Stimulated activated CD4-positive, alpha-beta T cell treated with anti-CD3 and anti-CD28 coated beads, Interleukin-15, amount 100 ng/mL, for 1 hour (primary cell): ENCODE results near the gene INMT.

Experiments used
- DNase-seq, 2 donors: peaks; one replicate each; pipeline ENCODE4 v3.0.0-alpha.2; 2020; ENCODE audit warnings: low read depth in 1 of 2, low spot score in 1 of 2

The INMT gene

GRCh38 chr7:30780941-30781340 is 29.0 kb downstream of the INMT start:
- no peak for DNase-seq

GRCh38 chr7:30782690-30783089 is 30.8 kb downstream of the INMT start:
- no peak for DNase-seq

DNA sequence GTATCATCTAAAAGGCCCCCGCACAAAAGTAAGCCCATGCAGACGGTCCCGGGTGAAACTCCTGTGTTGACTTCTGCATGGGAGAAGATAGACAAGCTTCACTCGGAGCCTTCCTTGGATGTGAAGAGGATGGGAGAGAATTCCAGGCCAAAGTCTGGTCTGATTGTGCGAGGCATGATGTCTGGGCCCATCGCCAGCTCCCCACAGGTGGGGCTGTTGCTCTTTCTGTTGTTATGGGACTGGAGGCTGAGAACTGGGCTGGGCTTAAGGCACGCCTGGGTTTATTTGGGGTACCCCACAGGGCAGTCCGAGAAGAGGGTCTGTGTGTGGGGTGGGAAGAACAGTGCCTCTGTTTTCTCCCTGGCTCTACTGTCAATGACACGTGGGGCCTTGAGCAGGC is 33.9 kb downstream of the INMT start:
- no peak for DNase-seq

- DNase-seq = no peak
Observed at GRCh38 chr7:30787486-30787885, 35.6 kb downstream of the INMT start.

GRCh38 chr7:30788640-30789333 is 36.9 kb downstream of the INMT start:
- DNase-seq = no peak

GRCh38 chr7:30789334-30789711 is 37.4 kb downstream of the INMT start:
- DNase-seq = no peak

DNA sequence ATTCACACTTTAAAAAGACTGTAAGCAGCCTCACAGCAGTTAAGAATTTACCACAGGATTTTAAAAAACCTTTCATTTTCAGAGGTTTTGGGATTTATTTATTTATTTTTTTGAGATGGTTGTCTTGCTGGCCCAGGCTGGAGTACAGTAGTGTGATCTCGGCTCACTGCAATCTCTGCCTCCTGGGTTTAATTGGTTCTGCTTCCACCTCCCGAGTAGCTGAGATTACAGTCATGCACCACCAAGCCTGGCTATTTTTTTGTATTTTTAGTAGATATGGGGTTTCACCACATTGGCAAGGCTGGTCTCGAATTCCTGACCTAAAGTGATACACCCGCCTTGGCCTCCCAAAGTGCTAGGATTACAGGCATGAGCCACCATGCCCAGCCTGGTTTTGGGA is 38.4 kb downstream of the INMT start:
- DNase-seq = no peak

GRCh38 chr7:30791114-30791513 is 39.2 kb downstream of the INMT start:
- no peak for DNase-seq

DNA sequence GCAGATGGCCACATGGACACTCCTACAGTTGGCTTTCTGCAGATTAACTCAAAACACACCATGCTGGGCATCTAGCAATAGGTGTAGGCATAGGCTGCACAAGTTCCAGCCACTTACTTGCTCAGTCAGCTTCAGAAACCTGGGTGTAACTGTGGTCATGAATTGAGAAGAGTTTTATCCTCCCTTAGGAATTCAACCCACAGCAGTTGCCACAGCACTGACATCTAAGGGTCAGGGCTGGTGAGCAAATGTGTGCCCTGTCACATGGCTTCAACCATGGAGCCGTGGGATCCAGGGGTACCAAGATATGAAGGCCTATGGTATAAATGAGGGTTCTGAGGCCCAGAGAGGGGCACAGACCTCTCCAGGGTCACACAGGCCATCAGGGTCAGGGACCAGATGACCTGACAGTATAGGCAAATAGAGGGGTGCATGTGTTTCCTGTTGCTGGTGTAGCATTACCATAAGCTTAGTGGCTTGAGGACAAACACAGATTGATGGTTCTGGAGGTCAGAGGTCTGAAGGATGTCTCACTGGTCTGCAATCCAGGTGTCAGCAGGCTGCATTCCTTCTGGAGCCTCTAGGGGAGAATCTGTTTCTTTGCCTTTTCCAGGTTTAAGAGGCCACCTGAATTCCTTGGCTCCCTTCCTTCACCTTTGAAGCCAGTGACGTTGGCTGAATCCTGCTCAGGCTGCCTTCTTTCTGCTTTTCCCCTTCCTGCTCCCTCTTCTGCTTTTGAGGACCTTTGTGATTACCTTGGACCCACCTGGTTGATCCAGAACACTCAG is 43.4 kb downstream of the INMT start:
- DNase-seq = no peak

DNA sequence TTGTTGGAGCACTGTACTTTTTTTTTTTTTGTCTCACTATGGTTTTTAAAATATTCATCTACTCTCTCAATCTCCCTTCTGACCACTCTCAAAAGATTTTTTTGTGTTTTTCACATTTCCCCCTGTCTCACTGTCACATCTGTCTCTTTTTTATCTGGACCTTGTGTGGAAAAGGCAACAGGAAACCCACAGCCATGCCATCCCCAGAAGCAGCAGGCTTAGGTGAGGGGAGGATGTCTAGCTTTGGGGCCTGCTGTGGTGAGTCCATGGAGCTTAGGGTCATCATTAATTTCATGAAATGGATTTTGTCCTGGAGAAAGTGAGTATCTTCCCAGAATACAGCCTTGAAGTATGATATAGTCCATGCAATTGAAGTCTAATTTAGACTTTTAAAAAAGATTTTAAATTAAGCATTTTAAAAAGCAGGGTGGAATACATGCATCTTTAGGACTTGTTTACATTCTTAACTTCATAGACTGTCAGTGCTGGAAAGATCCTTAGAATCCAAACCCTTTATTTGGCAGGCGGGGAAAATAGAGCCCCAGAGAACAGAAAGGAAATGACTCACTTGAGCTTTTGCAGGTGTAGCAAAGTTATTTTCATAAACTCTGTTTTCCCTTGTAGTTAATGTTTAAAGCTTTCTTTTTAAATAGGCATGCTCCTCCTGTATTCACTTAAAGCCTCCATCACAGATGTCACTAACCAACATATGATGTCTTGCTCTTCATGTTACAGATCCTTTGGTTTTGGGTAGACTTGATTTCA is 44.4 kb downstream of the INMT start:
- DNase-seq = no peak

DNA sequence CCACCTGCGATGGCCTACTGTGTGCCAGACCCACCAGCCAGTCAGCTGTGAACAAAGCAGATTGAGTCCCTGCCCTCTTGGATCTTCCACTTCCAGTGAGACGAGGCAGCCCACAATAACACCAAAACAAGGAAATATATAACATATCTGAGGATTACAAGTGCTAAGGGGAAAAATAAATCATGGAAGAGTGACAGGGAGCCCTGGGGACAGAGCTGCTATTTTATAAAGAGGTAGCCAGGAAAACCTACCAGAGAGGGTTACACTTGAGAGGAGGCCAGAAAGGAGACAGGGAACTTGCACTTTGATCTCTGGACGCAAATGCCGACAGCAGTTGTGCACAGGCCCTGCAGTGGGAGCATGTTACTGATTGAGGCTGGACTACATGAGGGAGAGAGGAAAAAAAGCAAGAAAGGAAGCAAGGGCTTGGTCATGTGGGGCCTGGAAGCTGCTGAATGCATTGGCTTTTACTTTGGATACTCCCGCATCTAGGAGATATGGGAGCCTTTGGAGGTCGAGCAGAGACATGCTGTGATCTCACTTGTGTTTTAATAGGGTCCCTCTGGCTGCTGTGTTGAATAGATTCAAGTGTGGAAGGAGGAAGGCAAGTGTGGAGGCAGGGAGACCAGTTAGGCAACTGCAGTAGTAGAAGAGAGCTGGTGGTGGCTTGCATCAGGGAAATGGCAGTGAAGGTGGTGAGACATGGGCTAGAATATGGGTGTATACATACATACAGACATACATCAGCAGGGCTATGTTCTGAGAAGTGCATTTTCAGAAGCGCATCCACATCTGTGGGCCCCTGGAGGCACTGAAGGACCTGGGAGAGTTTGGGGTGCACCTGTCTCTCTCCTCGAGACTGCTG is 45.5 kb downstream of the INMT start:
- DNase-seq = no peak

DNA sequence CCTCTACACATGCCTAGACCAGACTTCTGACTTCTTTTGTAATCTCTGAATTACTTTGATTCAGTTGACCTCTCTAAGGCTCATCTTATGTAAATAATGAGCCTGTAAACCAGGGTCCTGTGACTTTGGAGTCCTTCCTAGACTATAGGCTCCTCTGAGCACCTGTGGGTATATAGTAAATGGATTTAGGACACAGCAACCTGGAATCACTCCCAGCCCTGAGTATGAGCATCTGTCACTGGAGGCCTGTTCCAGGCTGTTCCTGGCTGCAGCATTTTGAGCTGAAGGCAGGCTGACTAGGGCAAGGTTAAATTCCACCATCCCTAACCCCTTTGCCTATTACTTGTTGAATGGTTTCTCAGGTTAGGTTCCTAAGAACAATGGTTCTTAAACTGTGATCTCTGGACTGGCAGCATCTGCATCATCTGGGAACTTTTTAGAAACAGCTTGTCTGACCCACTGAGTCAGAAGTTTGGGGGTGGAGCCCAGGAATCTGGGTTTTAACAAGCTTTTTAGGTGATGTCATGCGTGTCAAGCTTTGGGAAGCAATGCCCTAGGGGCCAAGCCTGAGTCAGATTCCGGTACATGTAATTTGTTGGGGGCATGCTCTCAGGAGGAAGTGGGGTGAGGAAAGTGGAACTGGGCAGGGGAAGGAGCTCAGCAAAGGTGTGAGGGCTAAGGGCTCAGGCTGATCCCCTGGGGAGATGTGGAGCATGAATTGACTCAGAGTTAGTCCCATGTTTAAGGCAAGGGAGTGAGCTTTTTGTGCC is 47.5 kb downstream of the INMT start:
- DNase-seq = no peak

GRCh38 chr7:30799976-30800661 is 48.2 kb downstream of the INMT start:
- DNase-seq = no peak

GRCh38 chr7:30800785-30801252 is 48.9 kb downstream of the INMT start:
- no peak for DNase-seq

DNA sequence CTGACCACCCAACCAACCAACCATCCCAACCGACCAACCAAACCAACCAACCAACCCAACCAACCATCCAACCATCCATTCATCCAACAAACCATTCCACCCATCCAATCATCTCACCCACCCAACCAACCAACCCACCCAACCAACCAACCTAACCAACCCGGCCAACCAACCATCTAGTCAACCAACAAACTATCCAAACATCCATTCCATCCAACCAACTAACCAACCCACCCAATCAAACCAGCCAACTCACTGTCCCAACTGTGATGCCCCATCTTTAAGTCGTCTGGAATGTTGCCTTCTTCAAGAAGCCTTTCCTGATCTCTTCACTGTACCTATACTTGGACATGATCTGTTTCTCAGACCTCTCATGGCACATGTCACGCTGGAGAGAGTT is 50.9 kb downstream of the INMT start:
- DNase-seq = no peak

GRCh38 chr7:30804078-30804661 is 52.2 kb downstream of the INMT start:
- no peak for DNase-seq

DNA sequence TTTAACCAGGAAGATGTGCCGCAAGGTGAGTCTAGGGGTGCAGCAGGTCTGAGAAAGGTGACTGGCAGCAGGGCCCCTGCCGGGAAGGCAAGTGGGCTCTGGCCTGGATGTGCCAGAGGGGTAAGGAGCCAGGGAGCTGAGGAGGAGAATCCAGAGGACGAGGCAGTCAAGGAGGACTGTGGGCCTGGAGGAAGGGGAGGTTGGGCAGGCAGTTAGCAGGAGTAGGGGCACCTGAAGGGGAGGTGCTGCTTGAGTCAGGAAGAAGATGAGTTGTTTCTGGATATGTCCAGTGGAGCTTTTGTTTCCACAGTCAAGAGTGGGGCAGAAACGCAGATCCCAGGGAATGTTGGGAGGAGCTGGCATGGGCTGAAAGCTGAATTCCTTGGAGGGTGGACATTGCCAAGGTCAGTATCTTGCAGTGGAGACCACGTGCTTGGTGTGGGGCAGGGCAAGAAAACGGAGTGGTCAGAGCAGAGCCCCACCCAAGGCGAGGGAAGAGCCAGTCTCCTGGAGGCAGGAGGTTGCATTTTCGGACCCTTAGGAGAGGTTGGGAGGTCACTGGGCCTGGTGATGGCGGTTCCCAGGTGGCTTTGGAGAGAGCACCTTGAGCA is 53.3 kb downstream of the INMT start:
- DNase-seq = no peak

DNA sequence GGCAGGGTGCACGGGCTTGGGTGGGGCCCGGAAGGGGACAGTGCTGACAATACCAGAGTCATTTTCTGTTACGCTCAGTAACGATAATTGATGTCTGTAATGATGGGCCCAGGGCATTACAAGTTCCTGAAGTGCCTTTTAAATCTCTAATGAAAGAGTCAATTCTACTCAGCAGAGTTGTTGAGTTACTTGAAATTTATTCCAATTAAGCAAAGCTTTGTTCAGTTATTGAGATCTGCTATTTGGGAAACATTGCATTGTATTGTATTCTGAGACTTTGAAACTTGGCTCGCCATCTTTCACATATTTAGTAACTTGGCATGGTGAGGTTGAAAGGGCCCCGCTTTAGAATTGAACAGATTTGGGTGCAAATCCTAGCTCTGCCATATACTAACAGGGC is 54.0 kb downstream of the INMT start:
- no peak for DNase-seq
